ENCODE data around the gene NUDT14. TPM values are rescaled to one million over a fixed set of nuclear protein-coding genes. Genes with fewer than 3 reads are reported as not detected.

The NUDT14 gene
- total RNA-seq, 4 donors from 2014 or later, result 11.0 to 22.3 (median 13.2) TPM; not detected in 1

DNA sequence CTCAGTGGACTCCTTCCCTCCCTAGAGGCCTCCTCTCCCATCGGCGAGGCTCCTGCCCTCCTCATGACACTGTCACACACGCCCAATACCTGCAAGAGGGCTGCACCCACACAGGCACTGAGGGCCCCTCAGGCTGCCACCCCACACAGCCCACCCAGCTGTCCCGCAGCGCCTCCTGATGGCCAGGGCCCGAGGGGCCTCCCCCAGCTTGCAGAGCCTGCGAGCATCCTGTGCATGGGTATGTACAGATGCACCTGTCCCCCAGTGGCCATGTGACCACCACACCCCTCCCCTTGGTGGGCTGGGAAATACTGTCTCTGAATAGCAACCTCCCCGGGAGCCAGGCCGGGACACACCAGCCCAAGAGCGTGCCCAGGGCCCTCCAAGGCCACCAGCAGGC, 19.0 kb upstream of the NUDT14 start:
- Histone ChIP-seq H3K4me1 (peaks cover 0 to 5% of the 10 kb centered on the region in 2 donors), H3K4me3 (no peak overlapping the region), H3K27me3 (peaks cover 0 to 21% of the 10 kb centered on the region in 2 donors), H3K27ac (no peak overlapping the region), H3K36me3 (no peaks in the 10 kb centered on the region), H3K9me3 (no peaks in the 10 kb centered on the region)
- intact Hi-C loops (cut with DNase I; ENCODE audit: low total_unique reads), result loop anchor here (5.0 kb wide), 1 partner anchor 152 kb away; no protein-coding TSS in a partner anchor
- TF ChIP-seq POLR2A (IDR thresholded peaks at IDR 0.05), result no peak
- TF ChIP-seq, protein P1, sequence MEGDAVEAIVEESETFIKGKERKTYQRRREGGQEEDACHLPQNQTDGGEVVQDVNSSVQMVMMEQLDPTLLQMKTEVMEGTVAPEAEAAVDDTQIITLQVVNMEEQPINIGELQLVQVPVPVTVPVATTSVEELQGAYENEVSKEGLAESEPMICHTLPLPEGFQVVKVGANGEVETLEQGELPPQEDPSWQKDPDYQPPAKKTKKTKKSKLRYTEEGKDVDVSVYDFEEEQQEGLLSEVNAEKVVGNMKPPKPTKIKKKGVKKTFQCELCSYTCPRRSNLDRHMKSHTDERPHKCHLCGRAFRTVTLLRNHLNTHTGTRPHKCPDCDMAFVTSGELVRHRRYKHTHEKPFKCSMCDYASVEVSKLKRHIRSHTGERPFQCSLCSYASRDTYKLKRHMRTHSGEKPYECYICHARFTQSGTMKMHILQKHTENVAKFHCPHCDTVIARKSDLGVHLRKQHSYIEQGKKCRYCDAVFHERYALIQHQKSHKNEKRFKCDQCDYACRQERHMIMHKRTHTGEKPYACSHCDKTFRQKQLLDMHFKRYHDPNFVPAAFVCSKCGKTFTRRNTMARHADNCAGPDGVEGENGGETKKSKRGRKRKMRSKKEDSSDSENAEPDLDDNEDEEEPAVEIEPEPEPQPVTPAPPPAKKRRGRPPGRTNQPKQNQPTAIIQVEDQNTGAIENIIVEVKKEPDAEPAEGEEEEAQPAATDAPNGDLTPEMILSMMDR (IDR thresholded peaks at IDR 0.05), result no peak
- DNase-seq, result no peak

DNA sequence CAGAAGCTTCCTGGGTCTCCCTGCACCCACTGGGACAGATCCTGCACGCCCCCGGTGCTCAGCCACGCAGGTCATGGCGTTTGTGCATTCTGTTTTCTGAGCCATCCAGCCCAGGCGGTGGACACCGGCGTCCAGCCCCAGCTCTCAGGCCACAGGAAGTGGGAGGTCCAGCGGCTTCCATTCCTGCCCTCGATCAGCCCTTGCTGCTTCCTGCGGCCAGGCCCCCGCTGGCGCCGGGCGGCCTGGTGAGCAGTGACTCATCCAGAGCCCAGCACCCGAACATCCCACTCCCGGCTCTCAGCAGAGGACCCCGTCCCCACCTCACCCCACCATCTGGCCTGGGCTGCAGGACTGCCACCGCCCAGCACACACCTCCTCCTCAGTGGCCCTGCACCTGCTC, 18.0 kb upstream of the NUDT14 start:
- no peaks in the 10 kb centered on the region for H3K4me1 ChIP-seq
- peak overlapping the region in 1 of 2 donors; percentile 30 for H3K27ac ChIP-seq

DNA sequence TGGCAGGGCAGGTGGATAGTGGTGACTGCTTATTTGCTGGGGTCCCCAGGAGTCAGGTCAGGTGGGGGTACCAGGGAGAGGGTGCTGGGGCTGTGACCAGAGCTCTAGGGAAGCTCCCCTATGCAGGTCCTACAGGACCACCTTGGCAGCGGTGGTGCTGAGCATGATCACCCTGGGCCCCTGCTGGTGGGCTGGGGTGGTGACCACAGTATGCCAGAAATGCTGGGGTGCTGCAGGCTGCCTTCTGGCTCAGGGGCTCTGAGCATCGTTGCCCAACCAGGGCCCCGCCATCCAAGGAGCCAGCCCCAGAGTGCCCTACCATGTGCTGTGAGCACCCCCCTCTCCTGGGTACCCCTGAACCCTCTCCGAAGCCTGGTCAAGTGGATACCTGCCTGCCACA, 17.5 kb upstream of the NUDT14 start:
- Histone ChIP-seq H3K27me3 (peaks cover 0 to 25% of the 10 kb centered on the region in 2 donors), H3K4me1 (no peaks in the 10 kb centered on the region), H3K36me3 (no peaks in the 10 kb centered on the region), H3K27ac (no peak overlapping the region), H3K9me3 (no peaks in the 10 kb centered on the region), H3K4me3 (no peak overlapping the region)
- no peak for TF ChIP-seq POLR2A (IDR thresholded peaks at IDR 0.05)
- TF ChIP-seq, protein P1 (IDR thresholded peaks at IDR 0.05), result no peak
- intact Hi-C loops (cut with DNase I; ENCODE audit: low total_unique reads), result no loop called here
- DNase-seq, result no peak

More for the DNA sequence above, 18.0 kb upstream of the NUDT14 start:
- peaks cover 0 to 25% of the 10 kb centered on the region in 2 donors for H3K27me3 ChIP-seq
- H3K36me3 ChIP-seq, result no peaks in the 10 kb centered on the region
- H3K4me3 ChIP-seq, result no peak overlapping the region
- no peaks in the 10 kb centered on the region for H3K9me3 ChIP-seq
- intact Hi-C loops (cut with DNase I; ENCODE audit: low total_unique reads), result no loop called here
- no peak for DNase-seq
- TF ChIP-seq, protein P1 (IDR thresholded peaks at IDR 0.05), result no peak
- no peak for TF ChIP-seq POLR2A (IDR thresholded peaks at IDR 0.05)

DNA sequence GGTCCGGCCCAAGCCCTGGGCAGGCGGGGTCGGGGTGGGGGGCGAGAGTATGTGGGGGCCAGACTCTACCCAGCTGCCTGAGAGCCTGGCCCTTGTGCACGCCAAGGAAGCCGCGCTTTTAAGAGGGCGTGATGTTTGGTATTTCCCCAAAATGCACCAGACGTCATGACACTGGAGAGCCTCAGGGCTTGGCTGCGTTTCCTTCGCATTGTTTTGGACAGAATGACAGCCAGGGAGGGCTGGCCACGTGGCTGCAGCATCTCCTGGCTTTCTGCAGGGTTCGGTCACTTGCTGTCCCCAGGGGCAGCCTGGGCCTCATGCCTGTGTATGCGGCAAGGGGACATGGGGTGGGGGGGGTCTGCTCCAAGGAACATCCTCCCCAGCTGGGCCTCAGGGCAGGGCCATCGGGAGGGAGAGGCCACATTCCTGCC, 16.1 kb upstream of the NUDT14 start:
- Histone ChIP-seq H3K36me3 (no peaks in the 10 kb centered on the region), H3K27me3 (peaks cover 0 to 25% of the 10 kb centered on the region in 2 donors), H3K9me3 (no peaks in the 10 kb centered on the region), H3K4me1 (no peaks in the 10 kb centered on the region), H3K4me3 (no peak overlapping the region), H3K27ac (peak overlapping the region; percentile 35 to 60)
- DNase-seq, result no peak
- TF ChIP-seq POLR2A (IDR thresholded peaks at IDR 0.05), result no peak
- TF ChIP-seq, protein P1 (IDR thresholded peaks at IDR 0.05), result no peak
- intact Hi-C loops (cut with DNase I; ENCODE audit: low total_unique reads), result no loop called here

DNA sequence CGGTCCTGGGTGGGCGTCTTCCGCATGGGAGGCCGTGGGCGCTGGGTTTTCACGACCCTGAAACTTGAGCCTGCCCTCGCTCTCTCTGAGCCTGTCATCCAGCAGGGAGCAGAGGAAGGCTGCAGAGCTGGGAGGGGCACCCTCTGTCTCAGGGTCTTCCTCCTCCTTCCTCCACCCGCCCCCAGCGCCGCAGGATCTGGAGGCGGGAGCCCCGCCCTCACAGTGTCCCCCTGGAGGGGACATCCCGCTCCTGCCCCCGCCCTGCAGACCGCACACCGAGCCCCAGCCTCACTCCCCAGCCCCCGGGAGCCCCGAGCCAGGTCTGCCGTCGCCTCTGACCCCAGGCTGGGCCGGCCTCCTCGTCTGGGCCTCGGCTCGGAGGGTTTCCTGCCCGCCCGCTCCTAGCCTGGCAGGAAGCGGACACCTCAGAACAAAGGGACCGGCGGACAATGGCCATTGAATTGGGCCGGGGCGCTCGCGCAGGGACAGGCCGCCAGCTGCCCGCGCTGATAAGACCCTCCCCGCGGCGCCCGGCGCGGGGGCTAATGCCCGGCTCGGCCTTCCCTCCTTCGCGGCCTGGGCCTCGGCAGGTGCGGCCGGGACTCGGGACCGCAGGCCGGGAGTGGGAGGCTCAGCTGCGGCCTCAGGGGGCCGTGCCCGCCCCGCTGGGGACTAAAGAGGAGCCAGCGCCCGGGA, 15.3 kb upstream of the NUDT14 start:
- H3K36me3 ChIP-seq, result no peaks in the 10 kb centered on the region
- H3K4me1 ChIP-seq, result no peaks in the 10 kb centered on the region
- intact Hi-C loops (cut with DNase I; ENCODE audit: low total_unique reads), result no loop called here
- no peak for TF ChIP-seq POLR2A (IDR thresholded peaks at IDR 0.05)
- TF ChIP-seq, protein P1 (IDR thresholded peaks at IDR 0.05), result no peak
- H3K27ac ChIP-seq, result peak overlapping the region; percentile 39 to 60
- H3K27me3 ChIP-seq, result peaks cover 0 to 25% of the 10 kb centered on the region in 2 donors
- H3K4me3 ChIP-seq, result no peak overlapping the region
- DNase-seq, result no peak
- H3K9me3 ChIP-seq, result no peaks in the 10 kb centered on the region
